DND-41 (cell line): Measurements from ENCODE around the gene TRIP12.

Experiments used
- ATAC-seq: fragments of 200-7000 bp; cut with Tn5 transposase; 3 replicates; pipeline ENCODE4 v1.9.1; 2021; ENCODE audit warnings: low read depth; ENCODE audit not compliant: insufficient read depth
- DNase-seq: peaks from one replicate; pipeline ENCODE4 v3.0.0-alpha.2; 2020
- H2AFZ ChIP-seq: 2 replicates; pipeline ENCODE4 v1.6.0; 2012; ENCODE audit warnings: low read depth, low read length
- H3K27ac ChIP-seq: 2 replicates; pipeline ENCODE4 v1.5.1; 2012; ENCODE audit warnings: low read length, inconsistent platforms
- H3K27me3 ChIP-seq: fragments of 200-600 bp; sonication (generic); 2 replicates; pipeline ENCODE4 v1.6.0; 2012; ENCODE audit warnings: low read length, mild to moderate bottlenecking, inconsistent platforms; ENCODE audit not compliant: insufficient read depth, poor library complexity
- H3K36me3 ChIP-seq: 2 replicates; pipeline ENCODE4 v1.5.1; 2012; ENCODE audit warnings: low read length, inconsistent platforms; ENCODE audit not compliant: insufficient read depth
- H3K4me1 ChIP-seq: 2 replicates; pipeline ENCODE4 v1.5.1; 2012; ENCODE audit warnings: mild to moderate bottlenecking, low read length; ENCODE audit not compliant: insufficient read depth
- H3K4me2 ChIP-seq: 2 replicates; pipeline ENCODE4 v1.6.0; 2012; ENCODE audit warnings: mild to moderate bottlenecking, moderate library complexity, low read length, inconsistent platforms; ENCODE audit not compliant: insufficient read depth
- H3K4me3 ChIP-seq, 2 experiments: fragments of 200-600 bp in 1 of 2; shearing (Covaris generic) in 1 of 2; 2 replicates each; pipeline ENCODE4 v1.5.1; 2012 to 2016; ENCODE audit warnings: inconsistent platforms in 2 of 2, low read length in 2 of 2, mild to moderate bottlenecking in 2 of 2, low read depth in 1 of 2, moderate library complexity in 1 of 2
- H3K79me2 ChIP-seq: 2 replicates; pipeline ENCODE4 v1.6.0; 2012; ENCODE audit warnings: low read length, inconsistent platforms; ENCODE audit not compliant: insufficient read depth
- H3K9ac ChIP-seq: 2 replicates; pipeline ENCODE4 v1.6.0; 2012; ENCODE audit warnings: low read depth, mild to moderate bottlenecking, inconsistent platforms, low read length, moderate library complexity
- H3K9me3 ChIP-seq: 2 replicates; pipeline ENCODE4 v1.5.1; 2012; ENCODE audit warnings: low read length, moderate library complexity, mild to moderate bottlenecking, inconsistent platforms; ENCODE audit not compliant: insufficient read depth, severe bottlenecking
- H4K20me1 ChIP-seq: 2 replicates; pipeline ENCODE4 v1.6.0; 2012; ENCODE audit warnings: low read length; ENCODE audit not compliant: insufficient read depth
- CTCF ChIP-seq: IDR thresholded peaks from 2 replicates; pipeline ENCODE4 v1.5.1; 2012; ENCODE audit warnings: borderline replicate concordance, low read length, moderate library complexity, mild to moderate bottlenecking; ENCODE audit not compliant: poor library complexity, severe bottlenecking; ENCODE audit errors: extremely low read depth
- EZH2 ChIP-seq: IDR thresholded peaks from 3 replicates; pipeline ENCODE4 v1.6.1; 2012; ENCODE audit warnings: borderline replicate concordance, low read depth, mild to moderate bottlenecking, moderate library complexity, low read length, inconsistent platforms; ENCODE audit not compliant: severe bottlenecking

TRIP12 gene

DNA sequence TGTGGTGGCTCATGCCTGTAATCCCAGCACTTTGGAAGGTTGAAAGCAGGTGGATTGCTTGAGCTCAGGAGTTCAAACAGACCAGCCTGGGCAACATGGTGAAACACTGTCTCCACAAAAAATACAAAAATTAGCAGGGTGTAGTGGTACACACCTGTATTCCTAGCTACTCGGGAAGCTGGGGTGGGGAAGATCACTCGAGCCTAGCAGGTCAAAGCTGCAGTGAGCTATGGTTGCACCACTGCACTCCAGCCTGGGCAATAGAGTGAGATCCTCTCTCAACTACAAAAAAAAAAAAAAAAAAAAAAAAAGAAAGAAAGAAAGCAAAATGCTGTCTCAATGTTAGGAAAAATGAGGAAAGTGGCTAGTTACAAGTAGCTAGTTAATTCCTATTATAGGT, 56.8 kb downstream of the TRIP12 start:
- no peak overlapping the region for H3K9ac ChIP-seq
- no peaks in the 10 kb centered on the region for H3K27me3 ChIP-seq
- H3K79me2 ChIP-seq = peaks cover 89% of the 10 kb centered on the region
- H3K4me3 ChIP-seq = no peak overlapping the region
- H2AFZ ChIP-seq = no peak overlapping the region
- peaks cover 10% of the 10 kb centered on the region; the same call in 1 of the 2 replicates for H4K20me1 ChIP-seq
- H3K36me3 ChIP-seq = peaks cover 19% of the 10 kb centered on the region
- TF ChIP-seq CTCF (no peak), EZH2 (no peak)
- no peaks in the 10 kb centered on the region for H3K9me3 ChIP-seq
- ATAC-seq = no peak
- no peak for DNase-seq
- no peak overlapping the region for H3K27ac ChIP-seq
- no peak overlapping the region for H3K4me2 ChIP-seq
- H3K4me1 ChIP-seq = no peaks in the 10 kb centered on the region

DNA sequence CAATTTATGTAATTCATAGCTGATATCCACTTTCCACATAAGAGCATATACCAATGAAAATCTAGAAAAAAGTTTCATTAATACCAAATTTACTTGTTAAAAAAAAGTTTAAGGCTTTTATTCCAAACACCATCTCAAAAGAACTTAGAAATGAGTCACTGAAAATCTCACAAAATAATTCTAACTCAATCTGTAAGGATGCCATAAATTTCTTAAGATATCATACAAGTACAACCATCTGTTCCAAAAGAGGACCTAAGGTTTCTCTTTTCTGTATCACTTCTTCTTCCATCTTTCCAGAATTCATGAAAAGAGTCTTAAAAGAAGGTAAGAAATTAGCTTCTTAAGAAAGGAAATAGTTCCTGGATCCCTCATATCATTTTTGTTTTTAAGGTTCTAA, 60.4 kb downstream of the TRIP12 start:
- DNase-seq (no peak), ATAC-seq (no peak)
- Histone ChIP-seq H3K9ac (no peak overlapping the region), H3K4me1 (no peaks in the 10 kb centered on the region), H3K27ac (no peak overlapping the region), H3K36me3 (peaks cover 39% of the 10 kb centered on the region), H4K20me1 (peaks cover 11% of the 10 kb centered on the region), H3K27me3 (no peaks in the 10 kb centered on the region), H3K4me2 (no peak overlapping the region), H3K79me2 (peaks cover 64% of the 10 kb centered on the region), H2AFZ (no peak overlapping the region), H3K9me3 (no peaks in the 10 kb centered on the region), H3K4me3 (no peak overlapping the region)
- TF ChIP-seq CTCF (no peak), EZH2 (no peak)

DNA sequence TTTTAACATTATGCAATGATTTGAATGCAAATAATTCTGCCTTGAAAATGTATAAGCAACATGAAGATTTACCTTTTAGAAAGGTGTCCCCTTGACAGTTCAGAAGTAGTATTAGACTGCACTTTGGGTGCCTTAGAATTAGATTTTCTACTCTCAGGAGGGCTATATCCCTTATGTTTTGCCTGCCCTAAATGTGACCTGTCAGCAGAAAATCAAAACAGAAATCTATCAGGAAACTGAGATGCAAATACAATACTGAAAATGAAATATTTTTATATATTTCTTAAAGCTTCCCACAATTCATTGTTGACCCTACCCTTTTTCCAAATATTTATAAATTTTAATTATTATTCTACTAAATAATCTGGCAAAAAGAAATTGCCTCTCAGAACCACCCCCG, 61.5 kb downstream of the TRIP12 start:
- no peaks in the 10 kb centered on the region for H3K9me3 ChIP-seq
- peaks cover 49% of the 10 kb centered on the region for H3K36me3 ChIP-seq
- peaks cover 11% of the 10 kb centered on the region for H4K20me1 ChIP-seq
- no peak overlapping the region for H3K9ac ChIP-seq
- ATAC-seq (no peak), DNase-seq (no peak)
- TF ChIP-seq CTCF (no peak), EZH2 (no peak)
- peaks cover 59% of the 10 kb centered on the region for H3K79me2 ChIP-seq
- no peaks in the 10 kb centered on the region for H3K27me3 ChIP-seq
- no peak overlapping the region for H3K27ac ChIP-seq
- no peak overlapping the region for H3K4me2 ChIP-seq
- no peak overlapping the region for H3K4me3 ChIP-seq
- no peaks in the 10 kb centered on the region for H3K4me1 ChIP-seq
- no peak overlapping the region for H2AFZ ChIP-seq

GRCh38 chr2:229858351-229858750, 63.5 kb downstream of the TRIP12 start:
- Histone ChIP-seq H3K79me2 (peaks cover 53% of the 10 kb centered on the region), H2AFZ (no peak overlapping the region), H3K9me3 (no peaks in the 10 kb centered on the region), H4K20me1 (peaks cover 4% of the 10 kb centered on the region; the same call in 1 of the 2 replicates), H3K4me3 (no peak overlapping the region), H3K9ac (no peak overlapping the region), H3K27ac (no peak overlapping the region), H3K4me2 (no peak overlapping the region), H3K4me1 (peaks cover 4% of the 10 kb centered on the region), H3K36me3 (peaks cover 60% of the 10 kb centered on the region), H3K27me3 (no peaks in the 10 kb centered on the region)
- no peak for DNase-seq
- no peak for TF ChIP-seq CTCF
- ATAC-seq = no peak
